ENCODE measurements around the gene MPG. TPM values are rescaled to one million over a fixed set of nuclear protein-coding genes. Genes with fewer than 3 reads are reported as not detected.

MPG gene
- total RNA-seq, 5 donors from 2014 or later (not counting 1 experiment from before 2014, with no cell fraction given): 18.3 to 48.2 (median 38.7) TPM

GRCh38 chr16:74051-74746 lies 3.8 kb upstream of the MPG start:
- ChIA-PET CTCF (no interaction called here), POLR2A (interaction anchor here in 1 of 2 donors (0.6 kb wide), 1 partner anchor 13 kb away, joined by 3 read pairs; no protein-coding TSS in a partner anchor)
- Mint-ChIP-seq H3K27me3 (peaks cover 8 to 33% of the 10 kb centered on the region in 2 donors), H3K4me3 (no peak overlapping the region), H3K4me1 (peaks cover 25 to 32% (median 30%) of the 10 kb centered on the region in 3 donors), H3K36me3 (no peaks in the 10 kb centered on the region), H3K27ac (no peak overlapping the region), H3K9me3 (no peaks in the 10 kb centered on the region)
- ATAC-seq (replicated peaks in 1 of 4) (no peak), DNase-seq (no peak)
- Histone ChIP-seq H3K4me3 (ENCODE audit: control insufficient read depth in 1 of 2, extremely low read depth in 1 of 2, low read length in 1 of 2) (no peak overlapping the region), H3K4me1 (ENCODE audit: control insufficient read depth in 1 of 2, extremely low read depth in 1 of 2, insufficient read depth in 2 of 2, low read length in 2 of 2) (peaks cover 19 to 40% of the 10 kb centered on the region in 2 experiments), H3K27ac (ENCODE audit: low read length) (no peak overlapping the region), H3K9me3 (no peaks in the 10 kb centered on the region), H3K36me3 (ENCODE audit: control insufficient read depth in 2 of 2, extremely low read depth in 1 of 2, insufficient read depth in 1 of 2, low read length in 1 of 2) (no peaks in the 10 kb centered on the region), H3K27me3 (replicated peaks in 1 of 2; ENCODE audit: control insufficient read depth in 2 of 2, extremely low read depth in 1 of 2, insufficient read depth in 2 of 2, low read length in 1 of 2) (peaks cover 0 to 58% of the 10 kb centered on the region in 2 experiments)
- WGBS (ENCODE audit: insufficient coverage): 82% methylated on average over 12 of the region's 12 CpGs

GRCh38 chr16:74747-75334 lies 3.2 kb upstream of the MPG start:
- H3K9me3 Mint-ChIP-seq: no peaks in the 10 kb centered on the region
- Histone ChIP-seq H3K27me3 (replicated peaks in 1 of 2; ENCODE audit: control insufficient read depth in 2 of 2, extremely low read depth in 1 of 2, insufficient read depth in 2 of 2, low read length in 1 of 2) (peaks cover 0 to 55% of the 10 kb centered on the region in 2 experiments), H3K36me3 (ENCODE audit: control insufficient read depth in 2 of 2, extremely low read depth in 1 of 2, insufficient read depth in 1 of 2, low read length in 1 of 2) (peaks cover 0 to 3% of the 10 kb centered on the region in 2 donors), H3K27ac (ENCODE audit: low read length) (no peak overlapping the region), H3K9me3 (no peaks in the 10 kb centered on the region), H3K4me1 (ENCODE audit: control insufficient read depth in 1 of 2, extremely low read depth in 1 of 2, insufficient read depth in 2 of 2, low read length in 2 of 2) (peaks cover 19 to 42% of the 10 kb centered on the region in 2 experiments), H3K4me3 (ENCODE audit: control insufficient read depth in 1 of 2, extremely low read depth in 1 of 2, low read length in 1 of 2) (no peak overlapping the region)
- H3K36me3 Mint-ChIP-seq: no peaks in the 10 kb centered on the region
- H3K4me3 Mint-ChIP-seq: no peak overlapping the region
- ChIA-PET POLR2A (interaction anchor here in 1 of 2 donors (0.6 kb wide), 1 partner anchor 12 kb away, joined by 3 read pairs; no protein-coding TSS in a partner anchor), CTCF (interaction anchor here in 1 of 2 donors (1.0 to 1.1 kb wide), 2 partner anchors 22 to 288 kb away, joined by 4 read pairs; no protein-coding TSS in a partner anchor)
- DNase-seq (no peak), ATAC-seq (replicated peaks in 1 of 4) (no peak)
- no peak overlapping the region for H3K27ac Mint-ChIP-seq
- H3K4me1 Mint-ChIP-seq: peaks cover 27 to 38% (median 30%) of the 10 kb centered on the region in 3 donors
- WGBS (ENCODE audit: insufficient coverage): 91% methylated on average over 10 of the region's 16 CpGs
- H3K27me3 Mint-ChIP-seq: peaks cover 8 to 29% of the 10 kb centered on the region in 2 donors

GRCh38 chr16:75580-76501 lies 2.2 kb upstream of the MPG start:
- ATAC-seq (replicated peaks in 1 of 4) (no peak), DNase-seq (peak in 2 of 35 experiments; percentile 18 to 22)
- peaks cover 0 to 45% of the 10 kb centered on the region in 2 experiments for H3K27me3 ChIP-seq (replicated peaks in 1 of 2; ENCODE audit: control insufficient read depth in 2 of 2, extremely low read depth in 1 of 2, insufficient read depth in 2 of 2, low read length in 1 of 2)
- Mint-ChIP-seq H3K36me3 (no peaks in the 10 kb centered on the region), H3K4me3 (peak overlapping the region; percentile 63 to 83 (median 77)), H3K4me1 (peaks cover 27 to 37% (median 30%) of the 10 kb centered on the region in 3 donors), H3K9me3 (no peaks in the 10 kb centered on the region), H3K27me3 (peaks cover 5 to 19% of the 10 kb centered on the region in 2 donors), H3K27ac (no peak overlapping the region)
- ChIA-PET CTCF (interaction anchor here in 1 of 2 donors (1.0 to 1.1 kb wide), 3 partner anchors 21 to 287 kb away, joined by 3 to 4 read pairs (median 4); no protein-coding TSS in a partner anchor), POLR2A (no interaction called here)
- WGBS (ENCODE audit: insufficient coverage): 70% methylated on average over 3 of the region's 11 CpGs
- H3K4me3 ChIP-seq (ENCODE audit: control insufficient read depth in 1 of 2, extremely low read depth in 1 of 2, low read length in 1 of 2): no peak overlapping the region
- H3K9me3 ChIP-seq: no peaks in the 10 kb centered on the region
- peaks cover 19 to 42% of the 10 kb centered on the region in 2 experiments for H3K4me1 ChIP-seq (ENCODE audit: control insufficient read depth in 1 of 2, extremely low read depth in 1 of 2, insufficient read depth in 2 of 2, low read length in 2 of 2)
- peaks cover 0 to 3% of the 10 kb centered on the region in 2 donors for H3K36me3 ChIP-seq (ENCODE audit: control insufficient read depth in 2 of 2, extremely low read depth in 1 of 2, insufficient read depth in 1 of 2, low read length in 1 of 2)
- no peak overlapping the region for H3K27ac ChIP-seq (ENCODE audit: low read length)

GRCh38 chr16:76535-77272 lies 1.3 kb upstream of the MPG start:
- Mint-ChIP-seq H3K4me1 (peaks cover 27 to 37% (median 30%) of the 10 kb centered on the region in 3 donors), H3K4me3 (peak overlapping the region; percentile 63 to 83 (median 77)), H3K27ac (peak overlapping the region in 1 of 2 donors; percentile 6), H3K9me3 (no peaks in the 10 kb centered on the region), H3K36me3 (no peaks in the 10 kb centered on the region), H3K27me3 (peaks cover 5 to 16% of the 10 kb centered on the region in 2 donors)
- Histone ChIP-seq H3K9me3 (no peaks in the 10 kb centered on the region), H3K27me3 (replicated peaks in 1 of 2; ENCODE audit: control insufficient read depth in 2 of 2, extremely low read depth in 1 of 2, insufficient read depth in 2 of 2, low read length in 1 of 2) (peaks cover 0 to 36% of the 10 kb centered on the region in 2 experiments), H3K4me3 (ENCODE audit: control insufficient read depth in 1 of 2, extremely low read depth in 1 of 2, low read length in 1 of 2) (peak overlapping the region; percentile 6 to 72), H3K4me1 (ENCODE audit: control insufficient read depth in 1 of 2, extremely low read depth in 1 of 2, insufficient read depth in 2 of 2, low read length in 2 of 2) (peaks cover 19 to 42% of the 10 kb centered on the region in 2 experiments), H3K27ac (ENCODE audit: low read length) (no peak overlapping the region), H3K36me3 (ENCODE audit: control insufficient read depth in 2 of 2, extremely low read depth in 1 of 2, insufficient read depth in 1 of 2, low read length in 1 of 2) (peaks cover 0 to 3% of the 10 kb centered on the region in 2 donors)
- WGBS (ENCODE audit: insufficient coverage): 72% methylated on average over 6 of the region's 13 CpGs
- ChIA-PET POLR2A (no interaction called here), CTCF (interaction anchor here (0.6 to 1.0 kb wide), 3 partner anchors 11 to 20 kb away, joined by 3 to 4 read pairs (median 3); no protein-coding TSS in a partner anchor)
- ATAC-seq (replicated peaks in 1 of 4) (no peak), DNase-seq (no peak)

- Histone ChIP-seq H3K27ac (ENCODE audit: low read length) (peak overlapping the region; percentile 49), H3K4me3 (ENCODE audit: control insufficient read depth in 1 of 2, extremely low read depth in 1 of 2, low read length in 1 of 2) (peak overlapping the region; percentile 72 to 88), H3K36me3 (ENCODE audit: control insufficient read depth in 2 of 2, extremely low read depth in 1 of 2, insufficient read depth in 1 of 2, low read length in 1 of 2) (peaks cover 0 to 3% of the 10 kb centered on the region in 2 donors), H3K9me3 (no peaks in the 10 kb centered on the region), H3K4me1 (ENCODE audit: control insufficient read depth in 1 of 2, extremely low read depth in 1 of 2, insufficient read depth in 2 of 2, low read length in 2 of 2) (peaks cover 19 to 37% of the 10 kb centered on the region in 2 experiments), H3K27me3 (replicated peaks in 1 of 2; ENCODE audit: control insufficient read depth in 2 of 2, extremely low read depth in 1 of 2, insufficient read depth in 2 of 2, low read length in 1 of 2) (peaks cover 0 to 32% of the 10 kb centered on the region in 2 experiments)
- ChIA-PET POLR2A (no interaction called here), CTCF (interaction anchor here (0.6 to 1.0 kb wide), 3 partner anchors 12 to 20 kb away, joined by 3 to 4 read pairs (median 3); no protein-coding TSS in a partner anchor)
- Mint-ChIP-seq H3K27ac (peak overlapping the region in 1 of 2 donors; percentile 34), H3K27me3 (peaks cover 5 to 16% of the 10 kb centered on the region in 2 donors), H3K36me3 (no peaks in the 10 kb centered on the region), H3K4me1 (peaks cover 27 to 37% (median 30%) of the 10 kb centered on the region in 3 donors), H3K4me3 (peak overlapping the region; percentile 63 to 83 (median 77)), H3K9me3 (no peaks in the 10 kb centered on the region)
- ATAC-seq (replicated peaks in 1 of 4) (peak; percentile 16 to 40 (median 39)), DNase-seq (peak in 9 of 35 experiments; percentile 12 to 40 (median 20))
- WGBS (ENCODE audit: insufficient coverage): 8% methylated on average over 29 of the region's 31 CpGs
Measured at GRCh38 chr16:77273-77806, 685 bp upstream of the MPG start.
